ENCODE data around the gene HRK.

The HRK gene

DNA sequence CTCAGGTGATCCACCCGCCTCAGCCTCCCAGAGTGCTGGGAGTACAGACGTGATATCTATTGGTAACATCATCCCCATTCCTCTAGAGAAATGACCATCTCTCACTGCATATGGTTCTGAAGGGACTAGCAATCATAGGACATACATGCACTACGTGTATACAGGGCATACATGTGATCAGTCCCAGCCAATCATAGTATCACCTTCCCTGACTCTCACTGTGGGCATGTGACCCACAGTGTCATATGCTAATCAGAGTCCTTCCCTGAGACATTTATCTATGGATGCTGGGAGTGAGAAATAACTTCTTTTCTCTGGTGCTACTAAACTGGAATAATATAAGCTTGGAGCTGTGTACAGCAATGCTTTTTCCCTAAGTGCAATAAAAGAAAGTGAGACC, 17.4 kb upstream of the HRK start:
- no peak for DNase-seq (ENCODE audit: low read depth in 2 of 2)

DNA sequence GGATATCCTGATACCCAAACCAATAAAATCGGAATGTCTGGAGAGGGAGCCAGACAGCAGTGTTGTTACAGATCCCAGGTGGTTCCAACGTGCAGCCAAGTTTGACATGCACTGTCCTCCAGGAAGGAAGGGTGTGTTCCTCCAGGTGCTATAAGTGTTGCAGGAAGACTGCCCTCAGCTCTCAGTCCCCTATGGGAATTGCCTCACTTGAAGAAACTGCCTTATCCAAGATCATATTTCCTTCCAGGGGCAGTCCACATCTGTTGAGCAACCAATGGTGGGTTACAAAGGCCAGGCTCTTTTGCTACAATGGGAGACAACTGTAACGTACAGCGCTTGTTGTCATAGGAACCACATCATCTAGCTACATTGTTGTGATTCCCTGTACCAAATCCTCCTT, 16.2 kb upstream of the HRK start:
- no peak for DNase-seq (ENCODE audit: low read depth in 2 of 2)

DNA sequence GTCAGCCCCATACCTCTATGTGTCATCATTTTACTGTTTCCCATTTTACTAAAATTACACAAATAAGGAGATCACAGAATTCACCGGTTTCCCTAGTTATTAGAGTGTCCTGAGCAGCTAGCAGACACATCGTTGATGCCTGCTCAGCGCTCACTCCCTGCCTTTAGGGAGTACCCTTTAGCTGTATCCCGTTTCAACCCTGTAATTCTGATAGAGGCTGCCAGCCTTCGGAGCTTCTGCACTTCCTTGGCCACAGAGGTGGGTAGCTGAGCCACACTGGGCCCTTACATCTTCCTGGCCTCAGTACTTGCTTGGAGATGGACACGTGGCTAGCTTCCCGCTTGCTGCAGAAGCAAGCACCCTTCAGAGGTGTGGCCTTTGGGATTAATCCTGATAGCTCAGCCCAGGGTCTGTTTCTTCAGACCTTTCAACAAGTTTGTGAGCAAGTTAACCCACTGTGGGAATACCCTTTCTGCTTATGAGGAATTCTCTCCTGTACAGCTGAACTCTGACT, 15.2 kb upstream of the HRK start:
- no peak for DNase-seq (ENCODE audit: low read depth in 2 of 2)

DNA sequence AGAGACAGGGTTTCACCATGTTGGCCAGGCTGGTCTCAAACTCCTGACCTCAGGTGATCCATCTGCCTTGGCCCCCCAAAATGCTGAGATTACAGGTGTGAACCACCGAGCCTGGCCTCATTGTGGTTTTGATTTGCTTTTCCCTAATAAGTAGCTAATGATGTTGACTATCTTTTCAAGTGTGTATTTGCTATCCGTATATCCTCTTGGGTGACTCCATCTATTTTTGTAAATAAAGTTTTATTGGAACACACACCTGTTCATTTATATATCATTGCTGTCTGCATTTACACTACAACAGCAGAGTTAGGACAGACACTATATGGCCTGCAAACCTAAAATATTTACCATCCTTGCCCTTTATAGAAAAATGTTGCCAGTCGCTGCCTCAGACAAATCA, 13.7 kb upstream of the HRK start:
- DNase-seq (ENCODE audit: low read depth in 2 of 2) = no peak

DNA sequence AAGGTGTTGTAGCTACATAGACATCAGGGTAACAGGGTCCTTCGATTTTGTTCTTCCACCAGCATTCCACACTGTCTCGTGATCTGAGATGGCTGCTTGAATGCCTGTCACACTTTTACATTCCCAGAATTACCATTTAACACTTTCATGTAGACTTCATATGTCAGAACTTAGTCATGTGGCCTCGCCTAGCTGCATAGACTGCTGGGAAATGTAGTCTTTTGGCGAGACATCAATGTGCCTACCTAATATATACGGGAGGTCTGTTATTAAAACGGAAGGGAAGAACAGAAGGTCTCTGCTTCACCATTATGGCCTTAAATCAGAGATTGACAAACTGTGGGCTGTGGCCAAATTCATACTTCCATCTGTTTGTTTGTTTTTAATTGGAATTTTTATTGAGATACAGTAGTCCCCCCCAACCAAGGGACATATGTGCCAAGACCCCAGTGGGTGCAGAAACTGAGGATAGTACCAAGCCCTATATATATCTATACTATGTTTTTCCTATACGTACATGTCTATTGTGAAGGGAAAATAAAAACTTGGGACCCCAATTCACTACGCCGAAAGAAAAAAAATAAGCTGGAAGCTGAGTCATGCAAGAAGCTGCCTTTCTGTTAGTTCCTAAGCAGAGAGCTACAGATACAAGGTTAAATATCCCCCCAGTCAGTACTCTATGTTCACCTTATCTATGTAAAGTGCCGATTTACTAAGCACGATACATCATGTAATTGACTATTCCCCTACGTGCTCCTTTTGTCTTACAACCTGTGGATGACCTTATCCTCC, 11.3 kb upstream of the HRK start:
- no peak for DNase-seq (ENCODE audit: low read depth in 2 of 2)

DNA sequence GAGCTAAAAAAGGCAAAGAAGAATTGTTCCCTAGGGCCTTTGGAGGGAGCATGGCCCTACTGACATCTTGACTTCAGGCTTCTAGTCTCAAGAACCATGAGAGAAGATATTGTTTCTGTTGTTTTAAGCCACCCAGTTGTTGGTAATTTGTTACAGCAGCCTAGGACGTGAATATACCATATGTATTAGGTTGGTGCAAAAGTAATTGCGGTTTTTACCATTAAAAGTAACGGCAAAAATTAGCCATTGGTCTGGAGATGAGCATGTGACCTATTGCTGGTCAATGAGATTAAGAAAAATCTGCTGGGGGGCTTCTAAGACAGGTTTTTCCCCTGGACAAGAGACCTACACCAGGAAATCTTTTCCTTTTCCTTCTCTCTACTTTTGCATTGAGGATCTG, 9.8 kb upstream of the HRK start:
- DNase-seq (ENCODE audit: low read depth in 2 of 2) = no peak

DNA sequence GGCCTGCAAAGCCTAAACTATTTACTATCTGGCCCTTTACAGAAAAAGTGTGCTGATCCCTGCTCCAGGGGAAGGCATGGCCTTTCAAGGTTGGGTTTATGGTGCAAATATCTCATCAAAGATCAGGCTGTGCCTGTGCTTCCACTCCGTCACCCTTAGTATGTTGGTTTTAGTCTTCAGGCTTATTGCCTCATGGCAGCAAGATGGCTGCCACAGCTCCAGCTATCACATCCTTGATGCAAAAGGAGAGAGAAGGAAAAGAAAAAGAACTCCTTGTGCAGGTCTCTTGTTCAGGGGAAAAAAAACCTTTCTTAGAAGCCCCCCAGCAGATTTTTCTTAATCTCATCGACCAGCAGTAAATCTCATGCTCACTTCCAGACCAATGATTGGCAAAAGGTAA, 9.1 kb upstream of the HRK start:
- no peak for DNase-seq (ENCODE audit: low read depth in 2 of 2)

DNA sequence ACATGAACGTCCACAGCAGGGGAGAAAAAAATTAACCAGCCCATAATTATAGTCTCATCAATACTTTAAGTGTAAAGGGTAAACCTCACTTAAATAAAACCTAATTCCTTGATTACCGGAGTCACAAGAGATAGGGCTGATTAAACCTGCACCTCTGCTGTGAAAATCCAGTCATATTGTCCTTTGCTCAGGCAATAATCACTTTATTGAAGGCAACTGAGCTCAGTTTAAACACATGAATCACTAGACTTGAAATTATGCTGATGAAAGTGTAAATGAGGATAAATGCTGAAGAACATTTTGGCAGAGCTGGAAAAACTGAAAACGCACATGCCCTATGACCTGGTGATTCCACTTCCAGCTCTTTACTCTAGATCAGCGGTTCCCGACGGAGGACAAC, 6.7 kb upstream of the HRK start:
- DNase-seq (ENCODE audit: low read depth in 2 of 2) = no peak

DNA sequence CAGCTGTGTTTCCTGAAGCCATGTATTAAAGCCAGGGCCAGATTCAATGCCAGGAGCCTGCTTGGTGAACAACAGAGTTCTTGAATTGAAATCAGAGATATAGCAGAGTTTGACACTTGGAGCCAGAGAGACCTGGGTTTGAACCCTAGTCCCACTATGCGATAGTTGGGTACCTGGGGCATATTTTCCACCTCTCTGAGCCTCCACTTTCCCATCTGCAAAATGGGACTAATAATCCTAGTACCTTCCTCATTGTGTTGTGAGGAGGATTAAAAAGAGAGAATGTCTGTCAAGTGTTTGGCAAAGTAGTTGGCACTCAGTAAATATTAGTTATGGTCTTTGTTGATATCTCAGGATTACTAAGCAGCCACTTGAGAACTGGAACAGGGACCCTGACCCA, 6.0 kb upstream of the HRK start:
- no peak for DNase-seq (ENCODE audit: low read depth in 2 of 2)

DNA sequence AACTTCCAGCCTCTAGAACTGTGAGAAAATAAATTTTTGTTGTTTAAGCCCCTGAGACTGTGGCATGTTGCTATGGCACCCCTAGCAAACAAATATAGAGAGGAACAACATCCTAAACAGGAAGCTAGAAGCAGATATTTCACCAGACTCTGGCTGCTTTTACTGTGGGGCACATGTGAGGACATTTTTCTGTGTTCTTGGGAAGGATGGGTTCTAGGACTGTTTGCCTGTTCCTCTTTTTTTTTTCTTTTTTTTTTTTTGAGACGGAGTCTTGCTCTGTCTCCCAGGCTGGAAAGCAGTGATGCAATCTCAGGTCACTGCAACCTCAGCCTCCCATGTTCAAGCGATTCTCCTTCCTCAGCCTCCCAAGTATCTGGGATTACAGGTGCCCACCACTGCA, 4.2 kb upstream of the HRK start:
- DNase-seq (ENCODE audit: low read depth in 2 of 2) = no peak

DNA sequence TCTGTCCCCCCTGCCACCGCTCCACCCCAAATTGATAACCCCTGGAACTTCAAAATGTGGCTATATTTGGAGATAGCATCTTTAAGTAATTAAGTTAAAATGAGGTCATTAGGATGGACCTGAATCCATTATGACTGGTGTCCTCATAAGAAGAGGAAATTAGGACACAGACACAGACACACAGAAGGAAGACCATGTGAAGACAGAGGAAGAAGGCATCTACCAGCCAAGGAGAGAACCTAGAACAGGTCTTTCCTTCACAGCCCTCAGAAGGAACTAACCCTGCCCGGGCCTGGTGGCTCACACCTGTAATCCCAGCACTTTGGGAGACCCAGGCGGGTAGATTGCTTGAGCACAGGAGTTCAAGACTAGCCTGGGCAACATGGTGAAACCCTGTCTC, 3.6 kb upstream of the HRK start:
- no peak for DNase-seq (ENCODE audit: low read depth in 2 of 2)

DNA sequence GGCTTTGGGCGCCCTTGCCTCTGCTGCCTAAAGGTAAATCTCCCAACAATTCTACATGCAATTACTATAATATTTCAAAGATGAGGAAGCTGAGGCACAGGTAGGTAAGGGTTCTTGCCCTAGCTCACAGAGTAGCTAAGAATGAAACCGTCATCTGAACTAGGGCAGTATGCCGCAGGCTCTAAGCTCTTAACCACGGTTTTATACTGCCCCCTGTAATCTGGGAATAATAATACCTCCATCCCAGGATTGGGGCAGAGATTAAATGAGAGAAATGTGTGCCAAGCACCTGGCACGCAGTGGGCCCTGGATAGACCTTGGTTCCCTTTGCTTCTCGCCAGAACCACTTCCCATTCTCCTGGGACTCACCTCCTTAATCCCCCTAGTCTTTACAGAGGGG, 1.5 kb upstream of the HRK start:
- no peak for DNase-seq (ENCODE audit: low read depth in 2 of 2)

DNA sequence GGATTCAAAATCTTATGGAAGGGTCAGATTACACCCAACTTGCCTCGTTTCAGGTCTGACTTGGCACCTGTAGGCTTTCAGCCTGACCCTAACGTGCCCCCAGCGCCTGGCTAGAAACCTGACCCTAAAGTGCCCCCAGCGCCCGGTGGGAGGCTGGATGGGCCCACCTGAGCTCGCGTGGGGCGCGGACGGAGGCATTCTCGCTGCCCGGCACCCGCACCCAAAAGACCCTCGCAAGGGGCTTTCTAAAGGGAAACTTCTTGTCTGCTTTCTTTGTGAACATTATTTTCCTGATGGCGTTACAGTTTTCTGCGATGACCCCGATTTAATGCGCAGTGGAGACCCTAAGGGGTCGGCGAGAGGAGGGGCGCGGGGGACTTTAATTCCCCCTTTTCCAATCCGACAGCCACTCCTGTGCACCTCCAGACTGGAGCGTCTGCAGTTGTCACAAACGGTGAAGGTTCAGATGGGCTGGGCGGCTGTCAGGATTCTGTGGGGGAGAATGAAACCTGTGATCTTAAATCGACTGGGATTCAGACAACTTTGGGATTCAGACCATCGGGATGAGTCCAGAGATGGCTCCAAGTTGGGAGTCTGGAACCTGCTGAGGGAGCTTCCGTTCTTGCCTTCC, 751 bp upstream of the HRK start:
- DNase-seq (ENCODE audit: low read depth in 2 of 2) = no peak

DNA sequence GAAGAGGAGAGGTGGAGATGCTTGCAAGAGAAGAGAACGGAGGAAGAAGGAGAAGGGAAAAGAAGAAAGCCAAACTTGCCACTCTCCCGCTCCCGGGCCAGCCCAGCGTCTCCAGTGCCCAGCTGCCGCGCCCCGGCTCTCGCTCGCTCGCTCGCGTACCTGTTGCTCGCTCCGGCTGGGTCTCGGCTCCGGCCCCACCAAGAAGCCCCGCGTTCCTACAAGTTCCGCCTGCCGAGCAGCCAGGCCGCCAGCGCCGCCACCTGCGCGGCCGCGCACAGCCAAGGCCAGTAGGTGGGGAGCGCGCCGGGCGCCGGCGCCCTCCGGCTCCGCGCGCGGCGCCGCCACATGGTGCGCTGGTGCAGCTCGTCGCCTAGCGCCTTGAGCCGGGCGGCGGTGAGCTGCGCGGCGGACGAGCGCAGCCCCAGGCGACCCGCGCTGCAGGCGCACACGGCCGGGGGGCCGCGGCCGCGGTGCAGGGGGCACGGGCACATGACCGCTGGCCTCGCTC, 370 bp downstream of the HRK start:
- peak in 1 of 2 donors; percentile 24 for DNase-seq (ENCODE audit: low read depth in 2 of 2)

DNA sequence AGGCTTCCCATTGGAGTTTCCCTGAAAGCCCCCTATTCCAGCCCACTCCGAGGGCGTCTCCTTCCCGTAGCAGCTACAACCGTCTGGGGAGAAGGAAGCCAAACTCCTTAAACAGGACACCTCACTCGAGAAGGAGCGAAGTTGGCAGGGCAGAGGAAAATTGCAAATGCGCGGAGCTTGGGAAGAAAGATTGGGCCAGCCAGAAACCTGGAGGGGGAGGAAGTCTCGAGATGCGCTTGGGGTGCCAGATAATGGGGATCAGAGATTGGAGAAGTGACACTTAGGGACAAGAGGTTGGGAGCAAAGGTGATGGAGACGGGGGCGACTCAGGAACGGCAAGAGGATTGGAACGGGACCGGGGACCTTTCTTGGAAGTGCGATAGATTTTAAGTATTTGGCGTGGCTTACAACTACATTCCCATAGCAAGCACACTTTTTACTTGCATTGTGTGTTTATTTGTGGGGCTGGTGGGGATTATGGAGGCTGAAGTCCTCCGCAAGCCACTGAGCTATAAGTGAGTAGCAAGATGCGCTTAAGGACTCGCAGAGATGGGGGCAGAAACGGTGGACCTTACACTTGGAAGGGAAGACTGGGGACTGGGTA, 926 bp downstream of the HRK start:
- no peak for DNase-seq (ENCODE audit: low read depth in 2 of 2)

DNA sequence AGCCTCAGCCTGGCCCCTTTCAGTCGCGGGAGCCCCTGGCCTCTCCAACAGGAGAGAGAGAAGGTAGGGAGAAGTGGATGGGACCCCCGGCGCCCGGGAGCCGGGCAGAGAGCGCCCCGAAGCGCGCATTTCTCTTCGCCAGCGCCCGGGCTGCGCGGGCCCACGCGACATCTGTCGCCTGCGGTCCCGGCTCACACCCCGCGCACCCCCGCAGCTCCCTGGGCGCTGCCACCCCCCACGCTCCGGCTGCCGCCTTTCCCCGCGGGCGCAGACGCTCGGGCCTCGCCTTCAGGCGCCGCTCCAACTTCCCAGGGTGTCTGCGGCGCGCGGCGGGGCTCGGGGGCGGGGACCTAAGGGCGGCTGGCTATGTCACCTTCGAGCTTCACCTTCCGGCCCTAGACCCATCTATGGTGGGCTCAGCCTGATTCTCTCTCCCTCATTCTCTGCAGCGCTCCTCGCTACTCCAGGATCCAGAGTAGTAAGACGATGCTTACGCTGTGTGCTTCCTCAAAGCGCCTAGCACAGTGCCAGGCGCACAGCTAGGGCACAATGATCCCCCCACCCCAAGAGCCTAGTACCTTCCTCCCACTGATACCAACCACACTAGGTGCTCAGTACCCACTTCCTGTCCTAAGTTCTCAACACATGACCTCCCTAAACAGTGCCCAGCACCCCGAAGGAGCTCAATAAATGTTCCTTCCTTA, 1.6 kb downstream of the HRK start:
- no peak for DNase-seq (ENCODE audit: low read depth in 2 of 2)

DNA sequence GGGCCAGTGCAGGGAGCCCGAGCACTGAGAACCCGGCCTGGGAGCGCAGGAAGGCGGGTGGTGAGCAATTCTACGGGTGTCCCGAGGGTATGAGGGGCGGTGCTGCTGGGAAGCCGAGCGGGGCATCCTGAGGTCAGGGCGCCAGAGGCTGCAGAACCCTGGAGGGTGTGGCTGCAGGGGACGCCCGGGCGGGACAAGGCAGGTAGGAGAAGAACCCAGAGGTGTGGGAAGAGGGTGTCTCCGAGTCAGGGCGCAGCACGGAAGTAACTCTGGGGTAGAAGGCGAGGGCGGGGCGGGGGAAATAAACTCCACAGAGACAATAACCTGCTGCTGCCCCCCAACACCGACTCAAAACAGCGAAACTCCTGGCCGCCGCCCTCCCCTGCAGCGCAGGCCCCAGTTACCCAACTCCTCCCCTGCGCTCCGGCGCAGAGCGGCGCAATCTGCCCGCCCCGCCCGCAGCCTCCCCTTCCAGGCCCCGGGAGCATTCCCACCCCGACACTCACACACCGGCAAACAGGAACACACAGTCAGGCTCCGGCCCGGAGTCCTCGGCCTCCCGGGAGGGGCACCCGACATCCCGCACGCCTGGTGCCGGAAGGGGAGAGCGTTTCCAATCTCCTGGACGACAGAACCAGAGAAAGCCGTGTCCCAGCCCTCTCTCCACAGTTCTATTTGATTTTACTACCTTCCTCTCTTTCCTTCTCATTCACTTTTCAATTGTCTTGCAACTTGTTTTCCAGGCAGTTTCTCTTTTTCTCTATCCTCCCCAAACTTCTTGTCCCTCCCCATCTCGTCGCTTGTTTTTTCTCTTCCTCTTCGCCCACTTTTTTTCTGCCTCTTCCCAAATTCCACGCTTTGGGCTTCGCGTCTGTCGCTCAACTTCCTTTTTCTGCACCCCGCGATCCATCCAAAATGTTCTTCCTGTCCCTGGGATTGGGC, 2.4 kb downstream of the HRK start:
- DNase-seq (ENCODE audit: low read depth in 2 of 2) = no peak

DNA sequence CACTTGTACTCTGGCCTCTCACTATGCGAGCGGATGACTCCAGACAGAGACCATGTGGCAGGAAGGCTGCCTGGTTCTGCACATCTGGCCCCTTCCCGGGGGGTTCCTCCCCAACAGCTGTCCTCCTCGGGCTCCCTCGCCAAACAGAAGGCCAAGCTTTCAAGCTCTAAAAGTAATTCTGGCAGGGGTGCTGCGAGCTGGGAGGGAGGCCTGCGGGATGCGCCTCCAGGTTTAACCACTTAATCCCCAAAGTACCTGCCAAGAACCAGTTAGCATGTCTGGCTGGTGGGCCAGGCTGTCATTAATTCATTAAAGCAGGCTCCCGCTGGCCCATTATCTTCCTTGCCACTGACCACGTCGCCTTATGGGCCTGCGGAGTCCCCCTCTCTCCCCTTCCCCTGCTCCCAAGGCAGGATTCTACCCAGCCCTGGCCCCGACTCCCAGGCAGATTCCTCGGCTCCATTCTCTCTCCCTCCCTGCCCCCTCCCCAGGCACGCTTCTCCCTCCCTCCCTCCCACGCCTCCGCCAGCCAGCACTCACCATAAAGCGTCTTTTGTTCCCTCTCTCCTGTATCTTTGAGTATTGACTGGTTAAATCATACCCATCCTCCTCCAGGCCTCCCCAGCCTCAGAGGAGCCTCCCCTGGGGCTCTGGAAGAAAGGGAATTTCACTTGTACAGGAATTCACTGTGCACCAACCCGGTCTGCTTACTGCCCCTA, 4.9 kb downstream of the HRK start:
- no peak for DNase-seq (ENCODE audit: low read depth in 2 of 2)

DNA sequence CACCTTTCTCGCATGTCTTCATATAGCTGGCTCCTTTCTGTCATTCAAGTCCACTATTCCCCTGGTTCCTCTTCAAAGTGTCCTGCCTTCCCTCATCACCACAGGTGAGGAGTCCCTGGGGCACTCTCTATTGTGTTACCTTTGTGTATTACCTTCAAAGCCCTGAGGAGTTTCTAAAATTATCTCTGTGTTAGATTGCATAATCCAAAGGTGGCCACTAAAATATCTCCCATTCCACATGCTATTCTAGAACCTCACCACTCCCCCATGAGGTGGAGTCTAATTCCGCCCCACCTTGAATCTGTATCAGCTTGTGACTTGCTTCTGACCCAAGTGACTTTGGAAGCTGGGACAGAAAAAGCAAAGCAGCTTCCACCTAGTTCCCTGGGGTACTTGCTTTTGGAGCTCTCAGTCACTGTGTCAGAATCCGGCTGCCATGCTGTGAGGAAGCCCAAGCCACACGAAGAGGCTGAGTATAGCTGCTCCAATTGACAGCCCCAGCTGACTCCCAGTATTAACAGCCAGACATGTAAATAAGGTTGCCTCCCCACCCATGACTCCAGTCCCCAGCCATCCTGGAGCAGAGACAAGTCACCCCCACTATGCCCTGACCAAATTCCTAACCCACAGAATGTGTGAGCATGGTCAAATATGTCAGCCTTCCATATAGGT, 6.8 kb downstream of the HRK start:
- no peak for DNase-seq (ENCODE audit: low read depth in 2 of 2)

DNA sequence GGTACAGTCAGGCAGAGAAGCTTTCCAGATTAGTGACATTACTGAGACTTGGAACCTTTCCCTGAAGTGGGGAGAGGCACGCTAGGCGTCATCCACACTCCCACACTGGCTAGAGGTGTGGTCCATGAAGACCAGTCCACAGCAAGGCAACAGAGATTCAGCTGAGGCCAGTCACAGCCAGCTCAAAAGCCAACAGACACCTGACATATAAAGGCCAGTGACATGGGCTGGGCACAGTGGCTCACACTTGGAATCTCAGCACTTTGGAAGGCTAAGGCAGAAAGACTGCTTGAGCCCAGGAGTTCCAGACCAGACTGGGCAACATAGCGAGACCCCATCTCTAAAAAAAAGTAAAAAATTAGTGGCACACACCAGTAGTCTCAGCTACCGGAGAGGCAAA, 10.9 kb downstream of the HRK start:
- DNase-seq (ENCODE audit: low read depth in 2 of 2) = no peak

All from activated CD4-positive, alpha-beta T cell treated with anti-CD3 and anti-CD28 coated beads for 24 hours (primary cell).